SK-N-MC (cell line): Measurements from ENCODE around the gene DPP10.

ENCODE experiments used
- DNase-seq: peaks from one replicate; pipeline ENCODE4 v3.0.0-alpha.2; 2011; ENCODE audit warnings: low read depth, low spot score
- H3K27ac ChIP-seq: fragments of 200-600 bp; sonication (generic); 2 replicates; pipeline ENCODE4 v1.5.1; 2016; ENCODE audit warnings: mixed run types
- H3K36me3 ChIP-seq: fragments of 200-600 bp; sonication (generic); 2 replicates; pipeline ENCODE4 v1.6.1; 2017; ENCODE audit warnings: antibody characterized with exemption, low read length, mixed read lengths; ENCODE audit not compliant: insufficient read depth
- H3K4me3 ChIP-seq: fragments of 200-600 bp; sonication (generic); 2 replicates; pipeline ENCODE4 v1.5.1; 2016
- H3K9ac ChIP-seq: fragments of 200-600 bp; sonication (generic); 2 replicates; pipeline ENCODE4 v1.8.0; 2017; ENCODE audit warnings: mixed run types, mixed read lengths; ENCODE audit not compliant: insufficient read length
- H3K9me3 ChIP-seq: fragments of 200-600 bp; sonication (generic); 2 replicates; pipeline ENCODE4 v1.6.1; 2017; ENCODE audit warnings: low read depth, mild to moderate bottlenecking, antibody characterized with exemption, low read length, moderate library complexity, mixed read lengths
- EZH2 ChIP-seq: fragments of 200-600 bp; sonication (generic); IDR thresholded peaks from one replicate; pipeline ENCODE4 v1.6.1; 2017; ENCODE audit warnings: antibody characterized with exemption
- FOXP2 ChIP-seq: optimal IDR thresholded peaks from 2 replicates; pipeline ENCODE3; 2011; ENCODE audit warnings: mild to moderate bottlenecking, moderate library complexity; ENCODE audit not compliant: insufficient read depth; ENCODE audit errors: extremely low read length, control extremely low read depth
- POLR2AphosphoS5 ChIP-seq: IDR thresholded peaks from 2 replicates; pipeline ENCODE4 v1.6.1; 2012; ENCODE audit warnings: mild to moderate bottlenecking, low read depth, low read length, borderline replicate concordance

The DPP10 gene

DNA sequence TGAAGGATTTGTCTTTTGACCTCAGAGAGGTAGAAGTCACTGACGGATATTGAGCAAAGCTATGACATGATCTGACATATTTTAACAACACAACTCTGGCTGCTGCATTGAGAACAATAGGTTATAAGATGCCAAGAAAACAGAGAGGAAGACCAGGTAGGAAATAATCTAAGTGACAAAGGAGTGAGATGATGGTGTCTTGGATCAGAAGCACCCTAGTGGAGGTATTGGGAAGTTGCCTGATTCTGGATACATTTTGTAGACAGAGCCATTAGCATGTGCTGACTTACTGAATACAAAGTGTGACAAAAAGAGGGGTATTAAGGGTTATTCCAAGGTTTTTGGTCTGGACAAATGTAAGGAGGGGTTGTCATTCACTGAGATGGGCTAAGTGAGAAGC is 1438.1 kb downstream of the DPP10 start:
- TF ChIP-seq POLR2AphosphoS5 (no peak), EZH2 (no peak), FOXP2 (no peak)
- Histone ChIP-seq H3K27ac (no peak overlapping the region), H3K9ac (no peak overlapping the region), H3K4me3 (no peak overlapping the region), H3K9me3 (no peaks in the 10 kb centered on the region), H3K36me3 (no peaks in the 10 kb centered on the region)
- DNase-seq = no peak

DNA sequence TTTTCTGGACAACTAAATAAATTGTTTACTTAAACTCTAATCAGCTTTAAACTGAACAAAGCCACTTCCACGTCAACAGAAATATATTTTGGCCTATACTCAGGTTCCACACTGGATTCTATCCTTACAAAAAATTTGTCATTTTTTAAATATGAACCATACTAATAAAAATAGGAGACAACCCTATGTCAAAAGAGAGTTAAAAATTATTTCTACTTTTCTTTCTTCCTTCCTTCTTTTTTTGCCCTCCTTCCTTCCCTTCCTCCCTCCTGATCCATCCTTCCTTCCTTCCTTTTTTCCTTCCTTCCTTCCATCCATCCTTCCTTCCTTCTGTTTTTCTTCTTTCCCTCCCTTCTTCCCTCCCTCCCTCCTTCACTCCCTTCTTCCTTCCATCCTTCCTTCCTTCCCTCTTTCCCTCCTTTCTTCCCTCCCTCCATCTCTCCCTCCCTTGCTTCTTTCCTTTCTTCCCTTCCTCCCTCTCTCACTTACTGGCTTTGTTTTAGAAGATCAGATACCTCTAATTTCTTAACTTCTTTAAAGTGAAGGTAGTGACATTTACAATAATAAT is 1444.9 kb downstream of the DPP10 start:
- Histone ChIP-seq H3K9me3 (no peaks in the 10 kb centered on the region), H3K36me3 (no peaks in the 10 kb centered on the region), H3K27ac (no peak overlapping the region), H3K4me3 (no peak overlapping the region), H3K9ac (no peak overlapping the region)
- TF ChIP-seq POLR2AphosphoS5 (no peak), FOXP2 (no peak), EZH2 (no peak)
- DNase-seq = no peak
